H9 (cell line): ENCODE data around the gene HLTF. TPM values are rescaled to one million over a fixed set of nuclear protein-coding genes. Genes with fewer than 3 reads are reported as not detected.

Experiments
- DNase-seq: peaks from one replicate; pipeline ENCODE4 v3.0.0-alpha.2; 2017
- H2AFZ ChIP-seq: one replicate; pipeline ENCODE4 v1.6.1; 2013; ENCODE audit warnings: mild to moderate bottlenecking, low read length, control low read depth, moderate library complexity
- H2AK5ac ChIP-seq: 2 replicates; pipeline ENCODE4 v1.6.1; 2013; ENCODE audit warnings: low read length, control low read depth, mixed read lengths; ENCODE audit not compliant: insufficient read length
- H2BK120ac ChIP-seq: one replicate; pipeline ENCODE4 v1.6.1; 2013; ENCODE audit warnings: low read depth, mild to moderate bottlenecking, low read length, control low read depth, inconsistent platforms; ENCODE audit not compliant: poor library complexity, severe bottlenecking
- H2BK12ac ChIP-seq: 2 replicates; pipeline ENCODE4 v1.6.1; 2013; ENCODE audit warnings: low read length, control low read depth, mixed read lengths, low read depth; ENCODE audit not compliant: insufficient read length
- H2BK15ac ChIP-seq: 2 replicates; pipeline ENCODE4 v1.6.1; 2013; ENCODE audit warnings: low read depth, low read length, control low read depth
- H2BK20ac ChIP-seq: one replicate; pipeline ENCODE4 v1.6.1; 2013; ENCODE audit warnings: low read depth, mild to moderate bottlenecking, low read length, control low read depth, inconsistent platforms; ENCODE audit not compliant: poor library complexity, severe bottlenecking
- H2BK5ac ChIP-seq: 2 replicates; pipeline ENCODE4 v1.6.1; 2013; ENCODE audit warnings: low read length, control low read depth, mixed read lengths; ENCODE audit not compliant: insufficient read length
- H3K14ac ChIP-seq: 2 replicates; pipeline ENCODE4 v1.6.1; 2013; ENCODE audit warnings: low read length, control low read depth; ENCODE audit not compliant: insufficient read depth
- H3K18ac ChIP-seq: 2 replicates; pipeline ENCODE4 v1.6.1; 2013; ENCODE audit warnings: low read depth, mild to moderate bottlenecking, mixed read lengths, low read length, control low read depth; ENCODE audit not compliant: insufficient read length
- H3K23ac ChIP-seq: 2 replicates; pipeline ENCODE4 v1.6.1; 2013; ENCODE audit warnings: low read length, control low read depth, mixed read lengths, low read depth; ENCODE audit not compliant: insufficient read length
- H3K23me2 ChIP-seq: 2 replicates; pipeline ENCODE4 v1.6.1; 2013; ENCODE audit warnings: low read depth, mild to moderate bottlenecking, mixed read lengths, low read length, control low read depth; ENCODE audit not compliant: insufficient read length, poor library complexity, severe bottlenecking
- H3K27ac ChIP-seq: 2 replicates; pipeline ENCODE4 v1.5.1; 2013; ENCODE audit warnings: low read length, control low read depth, mixed read lengths, low read depth; ENCODE audit not compliant: insufficient read length
- H3K27me3 ChIP-seq: 2 replicates; pipeline ENCODE4 v1.6.1; 2013; ENCODE audit warnings: low read length, control low read depth, inconsistent platforms; ENCODE audit not compliant: insufficient read depth
- H3K4ac ChIP-seq: 2 replicates; pipeline ENCODE4 v1.6.1; 2013; ENCODE audit warnings: low read depth, mild to moderate bottlenecking, control low read depth, inconsistent platforms, low read length, moderate library complexity
- H3K4me1 ChIP-seq: 2 replicates; pipeline ENCODE4 v1.6.1; 2013; ENCODE audit warnings: low read length, control low read depth, inconsistent platforms; ENCODE audit not compliant: insufficient read depth
- H3K4me2 ChIP-seq: 2 replicates; pipeline ENCODE4 v1.6.1; 2013; ENCODE audit warnings: low read length, control low read depth, mixed read lengths; ENCODE audit not compliant: insufficient read length, insufficient read depth
- H3K56ac ChIP-seq: 2 replicates; pipeline ENCODE4 v1.6.1; 2013; ENCODE audit warnings: low read depth, mild to moderate bottlenecking, mixed read lengths, low read length, control low read depth; ENCODE audit not compliant: insufficient read length
- H3K79me1 ChIP-seq: 2 replicates; pipeline ENCODE4 v1.6.1; 2013; ENCODE audit warnings: low read depth, mild to moderate bottlenecking, moderate library complexity, low read length, control low read depth, inconsistent platforms; ENCODE audit not compliant: insufficient read depth, poor library complexity, severe bottlenecking
- H3K79me2 ChIP-seq: 2 replicates; pipeline ENCODE4 v1.6.1; 2013; ENCODE audit warnings: low read length, control low read depth, inconsistent platforms; ENCODE audit not compliant: insufficient read depth
- H3K9ac ChIP-seq: 2 replicates; pipeline ENCODE4 v1.6.1; 2013; ENCODE audit warnings: low read length, control low read depth, mixed read lengths; ENCODE audit not compliant: insufficient read length; ENCODE audit errors: extremely low read depth
- H3K9me3 ChIP-seq: one replicate; pipeline ENCODE4 v1.6.1; 2013; ENCODE audit warnings: low read depth, low read length, inconsistent platforms; ENCODE audit not compliant: control insufficient read depth
- H3T11ph ChIP-seq: one replicate; pipeline ENCODE4 v1.6.1; 2013; ENCODE audit warnings: mild to moderate bottlenecking, low read length, control low read depth, inconsistent platforms
- H4K20me1 ChIP-seq: one replicate; pipeline ENCODE4 v1.6.1; 2013; ENCODE audit not compliant: control insufficient read depth, insufficient read length, insufficient read depth
- H4K5ac ChIP-seq: 2 replicates; pipeline ENCODE4 v1.6.1; 2013; ENCODE audit warnings: low read depth, mild to moderate bottlenecking, mixed read lengths, low read length, control low read depth; ENCODE audit not compliant: insufficient read length
- H4K8ac ChIP-seq: replicated peaks from 2 replicates; pipeline ENCODE4 v1.6.1; 2013; ENCODE audit warnings: low read length, control low read depth, mixed read lengths, low read depth; ENCODE audit not compliant: insufficient read length
- H4K91ac ChIP-seq: 2 replicates; pipeline ENCODE4 v1.6.1; 2013; ENCODE audit warnings: low read depth, mild to moderate bottlenecking, moderate library complexity, mixed read lengths, low read length, control low read depth; ENCODE audit not compliant: insufficient read length
- H3K27ac Mint-ChIP-seq, 3 experiments: 2 replicates in 2 of 3; 3 replicates in 1 of 3; pipeline ENCODE4 v1.8.0; 2020 to 2021; ENCODE audit warnings: mixed read lengths in 3 of 3, mild to moderate bottlenecking in 1 of 3, moderate library complexity in 1 of 3
- H3K27me3 Mint-ChIP-seq: 2 replicates; pipeline ENCODE4 v1.8.0; 2021; ENCODE audit warnings: low read depth, mild to moderate bottlenecking, moderate library complexity, mixed read lengths
- H3K36me3 Mint-ChIP-seq, 3 experiments: 2 replicates in 2 of 3; 3 replicates in 1 of 3; pipeline ENCODE4 v1.8.0; 2020 to 2021; ENCODE audit warnings: low read depth in 3 of 3, mixed read lengths in 3 of 3; ENCODE audit not compliant: insufficient read depth in 1 of 3
- H3K4me1 Mint-ChIP-seq, 2 experiments: 2 replicates each; pipeline ENCODE4 v1.8.0; 2020; ENCODE audit warnings: mixed read lengths in 2 of 2
- H3K4me3 Mint-ChIP-seq, 2 experiments: 2 replicates in 1 of 2; 3 replicates in 1 of 2; pipeline ENCODE4 v1.8.0; 2020 to 2021; ENCODE audit warnings: mild to moderate bottlenecking in 2 of 2, mixed read lengths in 2 of 2, moderate library complexity in 1 of 2
- H3K9me3 Mint-ChIP-seq, 2 experiments: 2 replicates in 1 of 2; 3 replicates in 1 of 2; pipeline ENCODE4 v1.8.0; 2020; ENCODE audit warnings: mild to moderate bottlenecking in 2 of 2, mixed read lengths in 2 of 2, moderate library complexity in 1 of 2
- CTCF ChIP-seq: fragments of 200-600 bp; sonication (generic); conservative IDR thresholded peaks from 3 replicates; pipeline ENCODE4 v1.8.0; 2021; ENCODE audit warnings: antibody characterized with exemption, mild to moderate bottlenecking
- WGBS: extraction: QIAGEN DNeasy Blood & Tissue Kit; methylation state at CpG from one replicate; pipeline ENCODE4 v1.1.7; 2013; ENCODE audit warnings: missing lambda C conversion rate, low lambda C conversion rate, mixed read lengths; ENCODE audit not compliant: insufficient read length; ENCODE audit errors: extremely low coverage; 5-methylcytosine and 5-hydroxymethylcytosine counted together
- total RNA-seq: library from RNA; stranded (reverse); gene quantifications from 2 replicates; pipeline ENCODE4 v1.2.1, GENCODE V29; 2021

Gene HLTF
- total RNA-seq, 1 experiment from 2014 or later: 41.5 TPM

DNA sequence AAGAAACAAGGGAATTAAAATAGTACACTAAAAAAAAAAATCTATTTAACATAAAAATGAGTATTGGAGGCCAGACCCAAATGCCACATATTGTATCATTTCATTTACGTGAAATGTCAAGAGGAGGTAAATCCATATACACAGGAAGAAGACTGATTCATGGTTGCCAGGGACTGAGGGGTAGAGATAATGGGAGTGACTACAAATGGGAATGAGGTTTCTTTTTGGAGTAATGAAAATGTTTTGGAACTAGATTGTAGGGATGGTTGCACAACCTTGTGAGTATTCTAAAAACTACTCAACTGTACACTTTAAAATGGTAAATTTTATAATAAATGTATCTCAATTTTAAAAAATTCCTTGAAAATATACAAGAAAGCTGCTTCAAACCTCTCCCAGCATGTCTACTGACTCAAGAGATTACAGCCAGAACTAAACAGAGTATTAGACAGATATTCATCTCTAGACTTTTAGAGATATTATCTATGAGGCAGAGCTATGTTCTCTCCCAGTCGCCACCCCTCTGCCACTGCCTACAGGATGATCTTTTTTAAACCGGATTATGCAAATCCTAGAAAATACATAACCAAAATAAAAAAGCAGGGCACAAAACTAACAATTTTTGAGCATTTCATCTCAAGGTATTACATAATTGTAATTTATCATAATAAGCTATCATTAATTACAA is 6.2 kb downstream of the HLTF start:
- Histone ChIP-seq H2BK15ac (no peak overlapping the region), H4K8ac (no peak overlapping the region), H3K9me3 (no peaks in the 10 kb centered on the region), H3K23ac (no peak overlapping the region), H3K14ac (no peak overlapping the region), H3K18ac (no peak overlapping the region), H3K4me2 (no peak overlapping the region), H3K23me2 (no peaks in the 10 kb centered on the region), H3K79me2 (no peaks in the 10 kb centered on the region), H3K56ac (no peak overlapping the region), H2BK5ac (no peak overlapping the region), H2BK12ac (no peak overlapping the region), H3K9ac (no peak overlapping the region), H2AFZ (no peak overlapping the region), H3K27ac (no peak overlapping the region), H3K4me1 (no peaks in the 10 kb centered on the region; the same call in 1 of the 2 replicates), H2AK5ac (no peak overlapping the region), H2BK120ac (no peak overlapping the region), H4K20me1 (no peaks in the 10 kb centered on the region), H3T11ph (no peak overlapping the region), H3K79me1 (peaks cover 6% of the 10 kb centered on the region), H4K5ac (no peak overlapping the region), H2BK20ac (no peak overlapping the region), H3K27me3 (no peaks in the 10 kb centered on the region), H3K4ac (no peak overlapping the region), H4K91ac (no peak overlapping the region)
- no peak for DNase-seq
- Mint-ChIP-seq H3K4me3 (no peak overlapping the region), H3K4me1 (peaks cover 9 to 17% of the 10 kb centered on the region in 2 experiments), H3K27ac (no peak overlapping the region), H3K27me3 (peaks cover 4% of the 10 kb centered on the region), H3K36me3 (peaks cover 12 to 59% (median 31%) of the 10 kb centered on the region in 3 experiments; a peak in 6 of 7 replicates), H3K9me3 (no peaks in the 10 kb centered on the region)
- TF ChIP-seq CTCF: no peak
- no CpG with 5 or more reads among the region's 3 CpGs for WGBS
